ENCODE data around the gene FAHD1.
"Not testable (repeated sequence)": the region's sequence is repeated elsewhere in the genome, so short reads cannot be mapped to it uniquely, and the experiment has no call there.

FAHD1 gene

GRCh38 chr16:1791943-1792812, 34.8 kb upstream of the FAHD1 start:
- Histone ChIP-seq H3K27me3 (ENCODE audit: control insufficient read depth, insufficient read depth, low read length) (no peaks in the 10 kb centered on the region), H3K4me1 (ENCODE audit: control insufficient read depth, insufficient read depth, low read length) (no peaks in the 10 kb centered on the region), H3K9ac (ENCODE audit: low read length) (no peak overlapping the region), H3K27ac (ENCODE audit: low read depth, low read length) (no peak overlapping the region), H3K4me3 (ENCODE audit: low read length) (no peak overlapping the region), H3K36me3 (ENCODE audit: control insufficient read depth, insufficient read depth, low read length) (peaks cover 4% of the 10 kb centered on the region)

DNA sequence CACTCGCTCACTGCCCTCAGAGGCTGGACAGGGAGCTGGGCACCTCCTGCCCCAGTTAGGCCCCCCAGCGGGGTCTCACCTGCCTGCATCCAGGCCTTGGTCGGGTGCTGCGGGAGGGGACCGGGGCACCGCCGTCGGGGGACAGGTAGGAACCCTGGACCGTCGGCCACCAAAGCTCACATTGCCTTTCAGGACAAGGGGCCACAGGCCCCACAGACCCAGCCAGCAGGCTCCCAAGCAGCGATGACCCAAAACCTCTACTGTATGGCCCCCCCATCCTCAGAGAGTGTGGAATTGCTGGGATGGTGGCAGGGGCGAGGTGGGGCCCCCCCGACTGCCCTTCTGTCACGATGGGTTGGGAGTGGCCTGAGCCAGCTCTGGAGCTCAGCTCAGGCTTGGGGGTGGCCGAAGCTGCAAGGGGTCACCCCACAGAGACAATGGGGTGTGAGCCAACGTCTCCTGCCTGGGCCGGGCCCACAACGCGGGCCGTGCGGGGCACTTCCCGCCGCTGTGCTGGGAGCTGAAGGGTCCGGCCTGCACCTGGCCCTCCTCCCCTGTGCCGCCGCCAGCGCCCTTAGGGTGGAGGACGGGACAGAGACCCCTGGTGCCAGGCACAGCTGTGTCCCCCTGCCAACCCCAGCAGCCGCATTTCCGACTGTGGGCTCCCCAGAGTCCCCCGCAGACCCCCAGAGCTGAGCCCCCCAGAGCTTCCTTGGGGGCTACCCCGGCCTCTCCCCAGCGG, 34.0 kb upstream of the FAHD1 start:
- no peaks in the 10 kb centered on the region for H3K27me3 ChIP-seq (ENCODE audit: control insufficient read depth, insufficient read depth, low read length)
- no peaks in the 10 kb centered on the region for H3K4me1 ChIP-seq (ENCODE audit: control insufficient read depth, insufficient read depth, low read length)
- no peak overlapping the region for H3K4me3 ChIP-seq (ENCODE audit: low read length)
- peaks cover 4% of the 10 kb centered on the region for H3K36me3 ChIP-seq (ENCODE audit: control insufficient read depth, insufficient read depth, low read length)
- H3K27ac ChIP-seq (ENCODE audit: low read depth, low read length) = no peak overlapping the region
- no peak overlapping the region for H3K9ac ChIP-seq (ENCODE audit: low read length)

DNA sequence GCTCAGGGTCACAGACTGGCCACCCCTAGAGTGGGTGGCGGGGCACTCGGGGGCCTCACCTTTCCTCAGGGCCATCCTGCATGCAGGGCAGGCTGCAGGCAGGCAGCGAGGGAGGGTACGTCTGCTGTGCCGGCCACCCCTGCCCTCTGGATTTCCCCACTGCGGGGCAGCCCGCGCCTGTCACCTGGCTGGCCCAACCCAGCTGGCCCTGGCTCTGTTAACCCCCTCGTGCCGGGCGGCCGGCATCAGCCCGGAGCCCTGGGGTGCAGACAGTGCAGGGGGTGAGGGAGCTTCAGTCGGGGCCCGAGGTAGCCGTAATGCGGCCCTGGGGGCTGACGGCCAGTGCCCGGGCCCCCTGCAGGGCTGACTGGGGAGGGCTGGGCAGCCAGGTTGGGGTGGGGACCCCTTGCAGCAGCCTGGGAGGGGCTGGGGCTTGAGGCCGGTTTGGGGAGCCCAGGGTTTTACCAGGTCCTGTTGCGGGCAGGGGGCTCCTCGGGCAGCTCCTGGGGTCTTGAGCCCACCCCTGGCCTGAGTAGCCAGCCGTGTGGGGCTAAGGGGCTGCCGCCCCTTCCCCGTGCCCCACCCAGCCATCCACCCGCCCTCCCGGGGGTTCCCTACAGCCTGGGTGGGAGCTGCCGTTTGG, 33.3 kb upstream of the FAHD1 start, which contains the start of gene IGFALS:
TSS of gene IGFALS (minus strand) at position 128 of the 643 bp plus-strand sequence. CDS start at position 75, 53 bp downstream.
- no peak within 1 kb of the TSS for H3K9ac ChIP-seq (ENCODE audit: low read length)
- H3K27ac ChIP-seq (ENCODE audit: low read depth, low read length) = no peak within 1 kb of the TSS
- H3K27me3 ChIP-seq (ENCODE audit: control insufficient read depth, insufficient read depth, low read length) = no peaks in the 10 kb centered on the region
- no peak within 1 kb of the TSS for H3K4me3 ChIP-seq (ENCODE audit: low read length)
- H3K4me1 ChIP-seq (ENCODE audit: control insufficient read depth, insufficient read depth, low read length) = no peaks in the 10 kb centered on the region
- H3K36me3 ChIP-seq (ENCODE audit: control insufficient read depth, insufficient read depth, low read length) = peaks cover 3% of the 10 kb centered on the region

DNA sequence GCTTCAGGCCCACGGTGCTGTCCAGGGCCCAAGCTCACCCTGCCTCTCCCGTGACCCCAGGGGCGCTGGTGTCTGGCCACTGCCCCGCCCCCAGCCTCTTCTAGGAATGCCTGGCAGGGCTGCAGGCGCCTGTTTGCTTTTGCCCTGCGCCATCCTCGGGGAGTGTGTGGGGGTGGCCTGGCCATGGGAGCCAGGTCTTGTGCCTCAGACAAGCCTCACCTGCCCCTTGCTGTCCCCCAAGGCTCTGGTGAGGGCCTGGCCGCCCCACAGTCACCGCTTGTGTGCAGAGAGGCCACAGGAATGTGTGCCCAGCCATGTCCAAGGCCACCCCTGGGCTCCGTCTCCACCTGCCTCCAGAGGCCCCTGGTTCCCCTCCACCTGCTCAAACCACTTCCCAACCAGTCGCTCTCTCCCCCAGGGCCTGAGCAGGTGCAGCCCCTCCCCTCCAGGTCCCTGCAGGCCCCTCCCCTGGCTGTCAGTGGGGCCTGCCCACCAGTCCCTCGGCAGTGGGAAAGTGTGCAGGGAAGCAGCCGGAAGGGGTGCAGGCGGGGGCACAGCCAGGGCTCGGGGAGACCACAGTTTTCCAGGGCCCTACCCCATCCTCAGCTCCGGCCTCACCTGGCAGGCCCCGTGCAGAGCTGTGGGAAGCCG, 32.7 kb upstream of the FAHD1 start:
- no peak overlapping the region for H3K9ac ChIP-seq (ENCODE audit: low read length)
- no peaks in the 10 kb centered on the region for H3K4me1 ChIP-seq (ENCODE audit: control insufficient read depth, insufficient read depth, low read length)
- no peaks in the 10 kb centered on the region for H3K36me3 ChIP-seq (ENCODE audit: control insufficient read depth, insufficient read depth, low read length)
- H3K27me3 ChIP-seq (ENCODE audit: control insufficient read depth, insufficient read depth, low read length) = no peaks in the 10 kb centered on the region
- no peak overlapping the region for H3K4me3 ChIP-seq (ENCODE audit: low read length)
- no peak overlapping the region for H3K27ac ChIP-seq (ENCODE audit: low read depth, low read length)

DNA sequence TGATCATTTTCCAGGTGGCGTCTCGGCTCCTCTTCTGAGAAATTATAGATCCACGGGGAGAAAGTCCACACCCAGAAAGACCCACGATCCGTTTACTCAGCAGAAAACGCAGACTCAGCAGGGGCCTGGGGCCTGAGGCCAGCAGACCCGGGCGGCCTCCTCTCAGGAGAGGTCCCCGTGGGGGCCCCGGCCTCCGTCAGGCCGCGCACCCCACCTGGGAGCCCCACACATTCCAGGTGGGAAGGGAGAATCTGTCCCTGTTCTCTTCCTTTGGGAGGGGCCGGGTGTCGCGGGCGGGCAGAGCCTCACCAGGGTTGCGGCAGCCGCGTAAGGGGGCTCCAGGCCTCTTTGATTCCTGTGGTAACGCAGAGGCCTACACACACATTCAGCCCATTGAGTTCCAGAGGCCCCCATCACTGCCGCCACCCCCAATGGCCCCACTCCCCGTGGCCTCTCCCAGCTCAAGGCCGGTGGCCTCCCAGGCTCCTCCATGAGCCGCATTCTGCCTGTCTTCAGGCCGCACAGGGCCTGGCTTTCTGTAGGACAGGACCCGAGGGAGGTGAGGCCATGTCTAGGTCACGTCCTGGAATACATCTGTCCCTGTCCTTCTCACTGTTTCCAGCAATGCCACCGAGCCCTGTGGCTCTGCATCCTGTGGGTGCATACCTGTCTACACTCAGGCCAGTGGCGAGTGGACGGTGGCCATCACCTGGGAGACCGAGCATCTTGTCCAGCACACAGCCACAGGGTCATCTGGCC, 31.9 kb upstream of the FAHD1 start:
- no peaks in the 10 kb centered on the region for H3K27me3 ChIP-seq (ENCODE audit: control insufficient read depth, insufficient read depth, low read length)
- H3K36me3 ChIP-seq (ENCODE audit: control insufficient read depth, insufficient read depth, low read length) = no peaks in the 10 kb centered on the region
- H3K27ac ChIP-seq (ENCODE audit: low read depth, low read length) = no peak overlapping the region
- no peak overlapping the region for H3K9ac ChIP-seq (ENCODE audit: low read length)
- H3K4me1 ChIP-seq (ENCODE audit: control insufficient read depth, insufficient read depth, low read length) = no peaks in the 10 kb centered on the region
- no peak overlapping the region for H3K4me3 ChIP-seq (ENCODE audit: low read length)

DNA sequence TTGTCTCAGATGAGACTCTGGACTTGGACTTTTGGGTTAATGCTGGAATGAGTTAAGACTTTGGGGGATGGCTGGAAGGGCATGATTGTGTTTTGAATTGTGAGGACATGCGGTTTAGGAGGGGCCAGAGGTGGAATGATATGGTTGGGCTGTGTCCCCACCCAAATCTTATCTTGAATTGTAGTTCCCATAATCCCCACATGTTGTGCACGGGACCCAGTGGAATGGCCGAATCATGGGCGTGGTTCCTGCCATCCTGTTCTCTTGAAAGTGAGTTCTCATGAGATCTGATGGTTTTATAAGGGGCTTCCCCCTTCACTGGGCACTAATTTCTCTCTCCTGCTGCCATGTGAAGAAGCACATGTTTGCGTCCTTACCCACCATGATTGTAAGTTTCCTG, 27.7 kb upstream of the FAHD1 start:
- not testable (repeated sequence) for H3K9ac ChIP-seq (ENCODE audit: low read length); H3K27me3 ChIP-seq (ENCODE audit: control insufficient read depth, insufficient read depth, low read length)

DNA sequence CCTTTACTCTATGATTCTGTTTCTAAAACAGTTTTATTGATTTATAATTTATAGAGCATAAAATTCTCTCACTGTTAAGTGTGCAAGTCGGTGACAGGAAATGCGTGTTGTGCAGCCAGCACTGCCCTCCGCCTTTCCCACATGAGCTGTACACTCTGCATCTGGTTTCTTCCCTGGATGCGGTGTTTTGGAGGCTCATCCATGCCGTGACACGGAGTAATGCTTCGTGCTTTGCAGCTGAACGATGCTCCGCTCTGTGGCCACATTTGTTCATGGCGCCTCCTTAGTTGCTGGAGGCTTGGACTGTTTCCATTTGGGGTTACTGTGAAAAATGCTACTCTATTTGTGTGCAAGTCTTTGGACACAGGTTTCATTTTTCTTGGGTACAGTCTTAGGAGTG, 26.3 kb upstream of the FAHD1 start:
- Histone ChIP-seq H3K36me3 (ENCODE audit: control insufficient read depth, insufficient read depth, low read length) (no peaks in the 10 kb centered on the region), H3K4me1 (ENCODE audit: control insufficient read depth, insufficient read depth, low read length) (no peaks in the 10 kb centered on the region), H3K4me3 (ENCODE audit: low read length) (no peak overlapping the region), H3K27ac (ENCODE audit: low read depth, low read length) (no peak overlapping the region), H3K27me3 (ENCODE audit: control insufficient read depth, insufficient read depth, low read length) (no peaks in the 10 kb centered on the region), H3K9ac (ENCODE audit: low read length) (no peak overlapping the region)

More for the DNA sequence above, 27.7 kb upstream of the FAHD1 start:
- H3K4me3 ChIP-seq (ENCODE audit: low read length); H3K4me1 ChIP-seq (ENCODE audit: control insufficient read depth, insufficient read depth, low read length); H3K36me3 ChIP-seq (ENCODE audit: control insufficient read depth, insufficient read depth, low read length); H3K27ac ChIP-seq (ENCODE audit: low read depth, low read length): not testable (repeated sequence)

- Histone ChIP-seq H3K27me3 (ENCODE audit: control insufficient read depth, insufficient read depth, low read length) (no peaks in the 10 kb centered on the region), H3K27ac (ENCODE audit: low read depth, low read length) (no peak overlapping the region), H3K36me3 (ENCODE audit: control insufficient read depth, insufficient read depth, low read length) (peaks cover 20% of the 10 kb centered on the region), H3K4me3 (ENCODE audit: low read length) (no peak overlapping the region), H3K4me1 (ENCODE audit: control insufficient read depth, insufficient read depth, low read length) (no peaks in the 10 kb centered on the region), H3K9ac (ENCODE audit: low read length) (no peak overlapping the region)
Observed at GRCh38 chr16:1807626-1808025, 19.4 kb upstream of the FAHD1 start.

DNA sequence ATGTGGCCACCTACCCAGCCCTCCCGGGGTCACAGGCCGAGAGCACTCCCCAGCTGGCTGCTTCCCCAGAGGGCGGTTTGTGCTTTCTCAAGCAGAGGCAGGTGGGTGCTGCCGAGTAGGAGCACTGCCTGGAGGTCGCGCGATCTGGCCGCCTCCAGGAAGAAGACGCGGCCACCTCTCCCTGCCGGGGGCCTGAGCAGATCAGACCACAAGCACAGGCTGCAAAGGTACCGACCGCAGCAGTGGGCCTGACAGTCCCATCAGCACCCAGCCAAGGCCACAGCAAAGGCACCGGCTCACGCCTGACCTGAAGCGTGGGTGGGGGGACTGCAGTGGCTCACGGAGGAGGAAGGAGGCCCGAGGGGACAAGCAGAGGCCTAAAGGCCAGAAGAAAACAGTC, 18.3 kb upstream of the FAHD1 start:
- H3K27ac ChIP-seq (ENCODE audit: low read depth, low read length) = no peak overlapping the region

GRCh38 chr16:1809281-1809801, 17.7 kb upstream of the FAHD1 start:
- no peaks in the 10 kb centered on the region for H3K27me3 ChIP-seq (ENCODE audit: control insufficient read depth, insufficient read depth, low read length)
- H3K4me3 ChIP-seq (ENCODE audit: low read length) = no peak overlapping the region
- H3K27ac ChIP-seq (ENCODE audit: low read depth, low read length) = no peak overlapping the region
- H3K9ac ChIP-seq (ENCODE audit: low read length) = no peak overlapping the region
- H3K4me1 ChIP-seq (ENCODE audit: control insufficient read depth, insufficient read depth, low read length) = no peaks in the 10 kb centered on the region
- peaks cover 20% of the 10 kb centered on the region for H3K36me3 ChIP-seq (ENCODE audit: control insufficient read depth, insufficient read depth, low read length)

More for the DNA sequence above, 18.3 kb upstream of the FAHD1 start:
- Histone ChIP-seq H3K4me3 (ENCODE audit: low read length) (no peak overlapping the region), H3K27me3 (ENCODE audit: control insufficient read depth, insufficient read depth, low read length) (no peaks in the 10 kb centered on the region), H3K9ac (ENCODE audit: low read length) (no peak overlapping the region), H3K4me1 (ENCODE audit: control insufficient read depth, insufficient read depth, low read length) (no peaks in the 10 kb centered on the region), H3K36me3 (ENCODE audit: control insufficient read depth, insufficient read depth, low read length) (peaks cover 20% of the 10 kb centered on the region)

DNA sequence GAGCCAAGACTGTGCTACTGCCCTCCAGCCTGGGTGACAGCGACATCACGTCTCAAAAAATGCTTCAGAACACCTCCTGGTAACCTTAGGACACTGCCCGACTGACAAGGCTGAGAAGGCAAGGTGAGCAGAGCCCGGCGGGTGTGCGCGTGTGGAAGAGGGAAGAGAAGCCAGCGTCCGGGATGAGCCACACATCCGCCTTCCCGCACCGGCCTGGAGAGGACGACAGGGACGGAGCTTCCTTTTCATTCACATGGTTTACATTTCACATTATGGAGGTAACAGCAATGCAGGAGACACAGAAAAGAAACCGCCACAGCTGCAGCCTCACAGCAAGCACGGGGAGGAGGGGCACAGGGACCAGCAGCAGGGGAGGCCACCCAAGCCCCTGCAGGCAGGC, 16.9 kb upstream of the FAHD1 start:
- no peaks in the 10 kb centered on the region for H3K4me1 ChIP-seq (ENCODE audit: control insufficient read depth, insufficient read depth, low read length)
- no peak overlapping the region for H3K27ac ChIP-seq (ENCODE audit: low read depth, low read length)
- no peak overlapping the region for H3K4me3 ChIP-seq (ENCODE audit: low read length)
- no peak overlapping the region for H3K9ac ChIP-seq (ENCODE audit: low read length)
- no peaks in the 10 kb centered on the region for H3K27me3 ChIP-seq (ENCODE audit: control insufficient read depth, insufficient read depth, low read length)
- H3K36me3 ChIP-seq (ENCODE audit: control insufficient read depth, insufficient read depth, low read length) = peaks cover 20% of the 10 kb centered on the region

Measured in rectal smooth muscle tissue (tissue), 1 donor.